KMS-11 (cell line): ENCODE data around the gene HSPA1B.
"Not testable (repeated sequence)": the region's sequence is repeated elsewhere in the genome, so short reads cannot be mapped to it uniquely, and the experiment has no call there.

Experiments
- H2AFZ ChIP-seq: fragments of 200-600 bp; sonication (generic); 2 replicates; pipeline ENCODE4 v1.6.1; 2016; ENCODE audit warnings: antibody characterized with exemption, mixed run types, low read depth
- H3K27ac ChIP-seq: fragments of 200-600 bp; sonication (generic); 2 replicates; pipeline ENCODE4 v1.6.1; 2016; ENCODE audit warnings: mild to moderate bottlenecking, mixed run types
- H3K27me3 ChIP-seq: fragments of 200-600 bp; sonication (generic); 2 replicates; pipeline ENCODE4 v1.6.1; 2017; ENCODE audit warnings: mild to moderate bottlenecking, low read depth, mixed run types, moderate library complexity; ENCODE audit not compliant: insufficient read depth
- H3K36me3 ChIP-seq: fragments of 200-600 bp; sonication (generic); 2 replicates; pipeline ENCODE4 v1.6.1; 2017; ENCODE audit warnings: mild to moderate bottlenecking, mixed run types; ENCODE audit not compliant: insufficient read depth
- H3K4me1 ChIP-seq: fragments of 200-600 bp; sonication (generic); 2 replicates; pipeline ENCODE4 v1.6.1; 2016; ENCODE audit warnings: mild to moderate bottlenecking, low read depth, mixed run types; ENCODE audit not compliant: poor library complexity, severe bottlenecking
- H3K4me2 ChIP-seq: fragments of 200-600 bp; sonication (generic); 2 replicates; pipeline ENCODE4 v1.7.0; 2016; ENCODE audit warnings: mild to moderate bottlenecking, mixed run types
- H3K4me3 ChIP-seq: fragments of 200-600 bp; sonication (generic); IDR thresholded peaks from 2 replicates; pipeline ENCODE4 v1.6.1; 2017; ENCODE audit warnings: low read depth, low read length, mixed read lengths; ENCODE audit not compliant: insufficient read depth
- H3K79me2 ChIP-seq: fragments of 200-600 bp; sonication (generic); 2 replicates; pipeline ENCODE4 v1.6.1; 2016; ENCODE audit warnings: low read depth, mixed run types; ENCODE audit not compliant: insufficient read depth
- H3K9ac ChIP-seq: fragments of 200-600 bp; sonication (generic); 2 replicates; pipeline ENCODE4 v1.6.1; 2016; ENCODE audit warnings: mild to moderate bottlenecking, mixed run types
- H4K20me1 ChIP-seq: fragments of 200-600 bp; sonication (generic); 2 replicates; pipeline ENCODE4 v1.6.1; 2016; ENCODE audit warnings: mild to moderate bottlenecking, mixed run types; ENCODE audit not compliant: insufficient read depth
- CTCF ChIP-seq: fragments of 200-600 bp; sonication (generic); conservative IDR thresholded peaks from 2 replicates; pipeline ENCODE4 v1.6.1; 2017; ENCODE audit warnings: low read depth, mild to moderate bottlenecking, antibody characterized with exemption, low read length, moderate library complexity, mixed read lengths

Gene HSPA1B

DNA sequence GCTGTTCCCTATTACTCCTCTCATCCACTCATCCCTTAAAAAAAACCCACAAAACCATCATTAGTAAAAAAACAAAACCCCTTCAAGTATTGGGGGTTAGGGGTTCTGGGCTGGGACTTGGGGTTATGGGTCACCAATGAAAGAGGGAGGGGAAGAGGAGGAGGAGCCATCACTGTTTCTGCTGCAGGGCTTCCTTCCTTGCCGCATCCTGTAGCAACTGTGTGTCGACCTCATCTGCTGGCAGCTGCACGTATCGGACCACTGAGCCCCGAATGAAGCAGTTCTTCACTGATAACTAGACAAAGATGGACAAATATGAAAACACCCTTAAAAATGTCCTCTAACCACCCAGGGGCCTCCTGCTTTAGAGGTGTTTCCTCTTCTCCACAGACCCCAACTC lies 29.9 kb upstream of the HSPA1B start:
- Histone ChIP-seq H3K79me2 (peaks cover 34% of the 10 kb centered on the region), H2AFZ (no peak overlapping the region), H3K27ac (no peak overlapping the region), H3K4me3 (no peak overlapping the region), H3K27me3 (no peaks in the 10 kb centered on the region), H3K36me3 (no peaks in the 10 kb centered on the region; the same call in 1 of the 2 replicates), H4K20me1 (no peaks in the 10 kb centered on the region), H3K9ac (no peak overlapping the region), H3K4me1 (peaks cover 21% of the 10 kb centered on the region), H3K4me2 (no peak overlapping the region)
- no peak for TF ChIP-seq CTCF

DNA sequence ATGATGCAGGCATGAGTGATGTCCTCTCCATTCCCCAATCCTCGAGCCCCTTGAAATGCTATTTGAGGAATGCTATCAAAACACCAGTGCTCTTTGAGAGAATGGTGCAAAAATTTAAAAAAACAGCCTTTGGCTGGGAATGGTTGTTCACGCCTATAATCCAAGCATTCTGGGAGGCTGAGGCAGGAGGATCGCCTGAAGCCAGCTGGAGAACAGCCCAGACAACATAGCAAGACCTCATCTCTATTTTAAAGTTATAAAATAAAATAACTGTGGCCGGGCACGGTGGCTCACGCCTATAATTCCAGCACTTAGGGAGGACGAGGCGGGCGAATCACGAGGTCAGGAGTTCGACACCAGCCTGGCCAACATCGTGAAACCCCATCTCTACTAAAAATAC lies 27.8 kb upstream of the HSPA1B start:
- no peak for TF ChIP-seq CTCF
- Histone ChIP-seq H3K36me3 (no peaks in the 10 kb centered on the region), H3K27ac (no peak overlapping the region)

DNA sequence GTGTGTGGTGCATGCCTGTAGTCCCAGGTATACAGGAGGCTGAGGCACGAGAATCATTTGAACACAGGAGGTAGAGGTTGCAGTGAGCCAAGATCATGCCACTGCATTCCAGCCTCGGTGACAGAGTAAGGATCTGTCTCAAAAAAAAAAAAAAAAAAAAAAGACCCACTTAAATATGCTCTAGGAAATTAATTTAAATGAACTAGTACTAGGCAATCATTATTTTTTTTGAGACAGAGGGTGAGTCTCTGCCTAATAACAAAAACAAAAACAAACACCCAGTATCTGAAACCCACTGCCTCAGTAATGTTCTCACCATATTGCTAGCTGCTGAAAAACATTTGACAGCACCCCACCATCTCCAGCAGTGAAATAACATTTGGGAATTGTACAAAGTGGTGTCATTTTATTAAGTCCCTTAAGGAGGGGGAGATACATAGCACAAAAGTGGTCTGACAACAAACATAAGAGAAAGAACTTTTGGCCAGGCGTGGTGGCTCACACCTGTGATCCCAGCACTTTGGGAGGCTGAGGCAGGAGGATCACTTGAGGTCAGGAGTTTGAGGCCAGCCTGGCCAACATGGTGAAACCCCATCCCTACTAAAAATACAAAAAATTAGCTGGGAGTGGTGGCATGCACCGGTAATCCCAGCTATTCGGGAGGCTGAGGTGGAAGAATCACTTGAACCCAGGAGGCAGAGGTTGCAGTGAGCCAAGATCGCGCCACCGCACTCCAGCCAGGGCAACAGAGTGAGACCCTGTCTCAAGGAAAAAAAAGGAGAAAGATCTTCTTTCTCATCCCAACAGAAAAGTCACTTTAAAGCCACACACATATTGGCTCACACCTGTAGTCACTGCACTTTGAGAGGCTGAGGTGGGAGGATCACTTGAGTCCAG lies 26.3 kb upstream of the HSPA1B start:
- H3K4me3 ChIP-seq, H2AFZ ChIP-seq, H3K36me3 ChIP-seq, H3K27me3 ChIP-seq, H3K27ac ChIP-seq, H4K20me1 ChIP-seq, H3K9ac ChIP-seq, H3K4me2 ChIP-seq: not testable (repeated sequence)
- Histone ChIP-seq H3K4me1 (peaks cover 17% of the 10 kb centered on the region), H3K79me2 (peaks cover 15% of the 10 kb centered on the region)

More for the DNA sequence above, 27.8 kb upstream of the HSPA1B start:
- Histone ChIP-seq H2AFZ (no peak overlapping the region), H3K4me1 (peaks cover 10% of the 10 kb centered on the region), H4K20me1 (no peaks in the 10 kb centered on the region), H3K79me2 (peaks cover 12% of the 10 kb centered on the region), H3K9ac (no peak overlapping the region), H3K27me3 (no peaks in the 10 kb centered on the region), H3K4me2 (no peak overlapping the region), H3K4me3 (no peak overlapping the region)

GRCh38 chr6:31805939-31806469 lies 21.5 kb upstream of the HSPA1B start:
- H3K27ac ChIP-seq: peak overlapping the region; percentile 65
- peak overlapping the region; percentile 79 for H3K9ac ChIP-seq
- H3K79me2 ChIP-seq: peaks cover 18% of the 10 kb centered on the region
- H3K27me3 ChIP-seq: no peaks in the 10 kb centered on the region
- H2AFZ ChIP-seq: peak overlapping the region; percentile 74; the same call in 1 of the 2 replicates
- TF ChIP-seq CTCF: no peak
- no peaks in the 10 kb centered on the region for H3K36me3 ChIP-seq
- peak overlapping the region; percentile 99 for H3K4me2 ChIP-seq
- H3K4me3 ChIP-seq: peak overlapping the region; percentile 44
- H4K20me1 ChIP-seq: no peaks in the 10 kb centered on the region
- H3K4me1 ChIP-seq: peaks cover 23% of the 10 kb centered on the region
